ENCODE results near the gene ILF3.

Gene ILF3

DNA sequence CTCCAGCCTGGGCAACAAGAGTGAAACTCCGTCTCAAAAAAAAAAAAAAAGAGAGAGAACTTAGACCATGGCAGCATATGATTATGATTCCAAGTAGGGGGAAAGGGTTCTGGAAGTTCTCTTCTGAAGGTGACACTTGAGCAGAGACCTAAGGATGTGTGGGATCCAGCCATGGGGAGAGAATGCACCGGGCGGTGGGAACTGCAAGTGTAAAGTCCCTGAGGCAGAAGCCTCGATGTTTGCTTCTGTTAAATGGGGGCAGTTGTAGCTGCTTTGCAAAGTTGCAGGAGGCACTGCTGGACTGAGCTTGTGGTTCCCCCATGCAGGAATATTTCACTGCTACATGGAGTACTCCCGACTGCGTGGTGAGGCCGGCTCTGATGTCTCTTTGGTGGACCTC, 19.7 kb upstream of the ILF3 start:
- H3K4me3 ChIP-seq (ENCODE audit: low read depth, low read length): no peak overlapping the region
- DNase-seq (ENCODE audit: low read depth): no peak
- TF ChIP-seq, protein P1, sequence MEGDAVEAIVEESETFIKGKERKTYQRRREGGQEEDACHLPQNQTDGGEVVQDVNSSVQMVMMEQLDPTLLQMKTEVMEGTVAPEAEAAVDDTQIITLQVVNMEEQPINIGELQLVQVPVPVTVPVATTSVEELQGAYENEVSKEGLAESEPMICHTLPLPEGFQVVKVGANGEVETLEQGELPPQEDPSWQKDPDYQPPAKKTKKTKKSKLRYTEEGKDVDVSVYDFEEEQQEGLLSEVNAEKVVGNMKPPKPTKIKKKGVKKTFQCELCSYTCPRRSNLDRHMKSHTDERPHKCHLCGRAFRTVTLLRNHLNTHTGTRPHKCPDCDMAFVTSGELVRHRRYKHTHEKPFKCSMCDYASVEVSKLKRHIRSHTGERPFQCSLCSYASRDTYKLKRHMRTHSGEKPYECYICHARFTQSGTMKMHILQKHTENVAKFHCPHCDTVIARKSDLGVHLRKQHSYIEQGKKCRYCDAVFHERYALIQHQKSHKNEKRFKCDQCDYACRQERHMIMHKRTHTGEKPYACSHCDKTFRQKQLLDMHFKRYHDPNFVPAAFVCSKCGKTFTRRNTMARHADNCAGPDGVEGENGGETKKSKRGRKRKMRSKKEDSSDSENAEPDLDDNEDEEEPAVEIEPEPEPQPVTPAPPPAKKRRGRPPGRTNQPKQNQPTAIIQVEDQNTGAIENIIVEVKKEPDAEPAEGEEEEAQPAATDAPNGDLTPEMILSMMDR (conservative IDR thresholded peaks at IDR 0.05; ENCODE audit: low read depth, low read length): no peak

DNA sequence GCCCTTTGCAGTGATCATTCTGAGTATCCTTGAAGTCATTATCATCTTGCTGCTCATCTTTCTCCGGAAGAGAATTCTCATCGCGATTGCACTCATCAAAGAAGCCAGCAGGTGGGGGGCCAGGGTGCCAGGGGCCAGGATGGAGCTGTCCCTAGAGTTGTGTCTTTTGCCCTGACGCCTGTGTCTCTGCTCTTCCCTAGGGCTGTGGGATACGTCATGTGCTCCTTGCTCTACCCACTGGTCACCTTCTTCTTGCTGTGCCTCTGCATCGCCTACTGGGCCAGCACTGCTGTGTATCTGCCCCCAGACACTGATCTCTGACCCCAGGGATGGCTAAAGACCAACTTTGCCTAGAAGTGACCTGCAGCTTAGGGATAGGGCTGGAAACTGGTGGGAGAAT, 19.2 kb upstream of the ILF3 start:
- no peak for DNase-seq (ENCODE audit: low read depth)
- no peak overlapping the region for H3K4me3 ChIP-seq (ENCODE audit: low read depth, low read length)
- TF ChIP-seq, protein P1 (conservative IDR thresholded peaks at IDR 0.05; ENCODE audit: low read depth, low read length): no peak

DNA sequence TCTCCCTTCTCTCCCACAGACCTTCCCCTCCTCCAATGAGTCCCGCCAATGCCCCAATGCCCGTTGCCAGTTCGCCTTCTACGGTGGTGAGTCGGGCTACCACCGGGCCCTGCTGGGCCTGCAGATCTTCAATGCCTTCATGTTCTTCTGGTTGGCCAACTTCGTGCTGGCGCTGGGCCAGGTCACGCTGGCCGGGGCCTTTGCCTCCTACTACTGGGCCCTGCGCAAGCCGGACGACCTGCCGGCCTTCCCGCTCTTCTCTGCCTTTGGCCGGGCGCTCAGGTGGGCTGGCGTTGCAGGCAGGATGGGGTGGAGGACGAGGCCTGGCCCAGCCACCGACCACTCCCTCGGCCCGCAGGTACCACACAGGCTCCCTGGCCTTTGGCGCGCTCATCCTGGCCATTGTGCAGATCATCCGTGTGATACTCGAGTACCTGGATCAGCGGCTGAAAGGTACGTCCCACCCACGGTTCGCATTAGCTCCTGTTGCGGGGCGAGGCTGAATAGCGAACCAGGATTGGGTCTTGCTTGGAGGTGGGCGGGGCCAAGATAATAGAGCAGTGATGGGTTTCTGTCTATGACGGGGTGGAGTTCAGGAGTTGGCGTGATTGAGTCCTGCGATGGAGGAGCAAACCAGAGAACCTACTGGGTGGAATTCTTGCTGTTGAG, 17.7 kb upstream of the ILF3 start:
- no peak overlapping the region for H3K4me3 ChIP-seq (ENCODE audit: low read depth, low read length)
- DNase-seq (ENCODE audit: low read depth): no peak
- TF ChIP-seq, protein P1 (conservative IDR thresholded peaks at IDR 0.05; ENCODE audit: low read depth, low read length): no peak

DNA sequence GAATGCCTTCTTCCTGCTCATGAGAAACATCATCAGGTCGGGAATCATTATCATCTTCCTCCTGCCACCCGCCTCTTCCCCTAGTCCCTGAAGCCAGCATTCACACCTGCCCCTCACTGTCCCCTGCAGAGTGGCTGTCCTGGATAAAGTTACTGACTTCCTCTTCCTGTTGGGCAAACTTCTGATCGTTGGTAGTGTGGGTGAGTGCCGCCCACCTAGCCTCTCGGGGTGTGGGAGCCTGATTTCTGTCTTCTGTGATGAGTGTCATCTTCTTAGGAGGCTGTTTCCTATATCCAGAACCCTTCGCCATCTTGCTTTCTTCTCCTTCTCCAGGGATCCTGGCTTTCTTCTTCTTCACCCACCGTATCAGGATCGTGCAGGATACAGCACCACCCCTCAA, 16.3 kb upstream of the ILF3 start:
- TF ChIP-seq, protein P1 (conservative IDR thresholded peaks at IDR 0.05; ENCODE audit: low read depth, low read length): no peak
- DNase-seq (ENCODE audit: low read depth): no peak
- H3K4me3 ChIP-seq (ENCODE audit: low read depth, low read length): no peak overlapping the region

DNA sequence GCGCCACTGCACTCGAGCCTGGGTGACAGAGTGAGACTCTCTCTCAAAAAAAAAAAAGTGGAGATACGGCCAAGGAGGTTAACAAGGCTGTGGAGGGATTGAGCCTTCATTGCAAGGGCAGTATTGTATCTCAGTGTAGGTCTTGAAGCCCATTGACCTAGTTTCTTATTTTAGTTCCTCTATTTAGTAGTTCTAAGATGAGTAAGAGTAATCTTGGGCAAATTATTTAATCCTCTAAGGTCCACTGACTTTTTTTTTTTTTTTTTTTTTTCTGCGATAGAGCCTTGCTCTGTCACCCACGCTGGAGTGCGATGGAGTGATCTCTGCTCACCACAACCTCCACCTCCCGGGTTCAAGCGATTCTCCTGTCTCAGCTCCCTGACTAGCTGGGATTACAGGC, 14.3 kb upstream of the ILF3 start:
- DNase-seq (ENCODE audit: low read depth): no peak
- no peak overlapping the region for H3K4me3 ChIP-seq (ENCODE audit: low read depth, low read length)
- TF ChIP-seq, protein P1 (conservative IDR thresholded peaks at IDR 0.05; ENCODE audit: low read depth, low read length): no peak

DNA sequence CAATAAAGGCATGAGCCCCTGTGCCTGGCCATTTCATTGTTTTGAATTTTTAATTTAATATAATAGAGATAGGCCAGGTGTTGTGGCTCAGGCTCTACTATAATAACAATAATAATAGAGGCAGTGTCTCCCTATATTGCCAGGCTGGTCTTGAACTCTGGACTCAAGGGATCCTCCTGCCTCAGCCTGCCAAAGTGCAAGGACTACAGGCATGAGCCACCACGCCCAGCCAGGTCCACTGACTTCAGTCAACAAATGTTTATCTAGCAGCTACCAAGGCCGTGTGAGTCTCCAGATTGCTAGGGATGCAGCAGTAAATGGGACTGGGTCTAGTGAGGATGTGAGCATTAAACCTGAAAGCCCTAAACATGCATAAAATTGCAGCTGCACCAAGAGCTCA, 13.8 kb upstream of the ILF3 start:
- no peak overlapping the region for H3K4me3 ChIP-seq (ENCODE audit: low read depth, low read length)
- no peak for DNase-seq (ENCODE audit: low read depth)
- TF ChIP-seq, protein P1 (conservative IDR thresholded peaks at IDR 0.05; ENCODE audit: low read depth, low read length): no peak

DNA sequence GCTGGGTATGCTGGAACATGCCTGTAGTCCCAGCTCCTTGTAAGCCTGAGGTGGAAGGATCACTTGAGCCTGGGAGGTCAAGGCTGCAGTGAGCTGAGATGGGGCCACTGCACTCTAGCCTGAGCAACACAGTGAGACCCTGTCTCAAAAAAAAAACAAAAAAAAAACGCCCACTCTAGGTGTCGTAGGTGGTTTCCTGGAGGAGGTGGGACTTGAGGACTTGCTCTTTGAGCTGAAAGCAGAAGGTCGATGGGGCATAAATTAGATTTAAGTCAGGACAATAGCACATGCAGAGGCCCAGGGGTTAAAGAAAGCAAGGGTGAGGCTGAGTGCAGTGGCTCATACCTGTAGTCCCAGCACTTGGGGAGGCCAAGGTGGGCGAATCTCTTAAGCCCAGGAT, 12.9 kb upstream of the ILF3 start:
- DNase-seq (ENCODE audit: low read depth): no peak
- no peak overlapping the region for H3K4me3 ChIP-seq (ENCODE audit: low read depth, low read length)
- TF ChIP-seq, protein P1 (conservative IDR thresholded peaks at IDR 0.05; ENCODE audit: low read depth, low read length): no peak
